Measurements from ENCODE around the gene ZNF845.
"Not testable (repeated sequence)": the region's sequence is repeated elsewhere in the genome, so short reads cannot be mapped to it uniquely, and the experiment has no call there.

The ZNF845 gene

DNA sequence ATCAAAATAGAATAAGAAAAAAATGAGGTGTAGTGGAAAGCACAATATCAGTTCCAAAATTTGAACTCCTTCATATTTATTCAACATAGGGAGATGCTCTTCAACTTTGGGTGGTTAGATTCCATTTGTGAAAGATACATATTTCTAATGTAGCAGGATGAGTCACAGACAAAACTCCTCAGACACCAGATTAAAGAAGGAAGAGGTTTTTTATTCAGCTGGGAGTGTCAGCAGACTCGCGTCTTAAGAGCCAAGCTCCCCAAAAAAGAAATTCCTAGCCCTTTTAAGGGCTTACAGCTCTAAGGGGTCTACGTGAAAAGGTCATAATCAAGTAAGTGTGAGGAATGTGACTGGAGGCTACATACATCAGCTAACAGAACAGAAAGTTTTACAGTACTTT lies 54.6 kb downstream of the ZNF845 start:
- no peak for DNase-seq

- no peak for DNase-seq
Measured at GRCh38 chr19:53388904-53389303, 55.4 kb downstream of the ZNF845 start.

DNA sequence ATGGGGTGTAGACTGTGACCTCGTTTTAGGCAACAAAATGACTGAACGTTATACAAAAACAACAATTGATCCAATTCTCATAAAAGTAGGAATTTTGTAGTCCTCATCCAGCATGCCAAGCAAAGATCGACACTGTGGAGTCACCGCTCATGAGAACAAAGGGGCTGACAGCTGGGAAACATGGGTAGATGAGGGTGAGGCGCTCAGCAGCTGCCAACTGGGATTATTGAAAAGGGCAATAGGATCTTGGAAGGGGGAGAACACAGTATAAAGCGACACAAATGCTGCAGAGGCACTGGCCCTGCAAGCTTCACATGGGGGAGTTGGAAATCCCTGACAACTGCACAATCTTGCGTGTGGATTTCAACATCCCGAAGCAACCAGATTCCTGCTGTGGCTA lies 56.0 kb downstream of the ZNF845 start:
- DNase-seq, result no peak

DNA sequence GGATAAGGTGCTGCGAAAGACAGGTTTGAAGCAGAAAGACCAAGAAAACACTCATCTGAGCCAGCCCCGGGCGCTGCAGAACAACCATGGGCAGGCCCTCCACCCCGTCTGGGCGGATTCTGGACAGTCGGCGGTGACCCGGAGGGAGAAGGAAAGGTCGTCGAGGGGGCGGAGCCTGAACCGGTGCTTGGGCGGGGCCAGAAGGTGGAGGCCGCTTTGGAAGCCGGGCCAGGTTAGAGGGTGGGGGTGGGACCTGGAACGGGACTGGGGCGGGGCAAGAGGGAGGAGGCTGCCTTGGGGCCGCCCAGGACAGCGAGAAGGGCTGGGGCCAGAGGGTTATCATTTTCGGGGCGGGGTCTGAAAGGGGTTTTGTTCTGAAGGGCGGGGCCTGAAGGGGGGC lies 56.4 kb downstream of the ZNF845 start:
- DNase-seq, result no peak

GRCh38 chr19:53394522-53394973 lies 61.0 kb downstream of the ZNF845 start:
- DNase-seq, result no peak

DNA sequence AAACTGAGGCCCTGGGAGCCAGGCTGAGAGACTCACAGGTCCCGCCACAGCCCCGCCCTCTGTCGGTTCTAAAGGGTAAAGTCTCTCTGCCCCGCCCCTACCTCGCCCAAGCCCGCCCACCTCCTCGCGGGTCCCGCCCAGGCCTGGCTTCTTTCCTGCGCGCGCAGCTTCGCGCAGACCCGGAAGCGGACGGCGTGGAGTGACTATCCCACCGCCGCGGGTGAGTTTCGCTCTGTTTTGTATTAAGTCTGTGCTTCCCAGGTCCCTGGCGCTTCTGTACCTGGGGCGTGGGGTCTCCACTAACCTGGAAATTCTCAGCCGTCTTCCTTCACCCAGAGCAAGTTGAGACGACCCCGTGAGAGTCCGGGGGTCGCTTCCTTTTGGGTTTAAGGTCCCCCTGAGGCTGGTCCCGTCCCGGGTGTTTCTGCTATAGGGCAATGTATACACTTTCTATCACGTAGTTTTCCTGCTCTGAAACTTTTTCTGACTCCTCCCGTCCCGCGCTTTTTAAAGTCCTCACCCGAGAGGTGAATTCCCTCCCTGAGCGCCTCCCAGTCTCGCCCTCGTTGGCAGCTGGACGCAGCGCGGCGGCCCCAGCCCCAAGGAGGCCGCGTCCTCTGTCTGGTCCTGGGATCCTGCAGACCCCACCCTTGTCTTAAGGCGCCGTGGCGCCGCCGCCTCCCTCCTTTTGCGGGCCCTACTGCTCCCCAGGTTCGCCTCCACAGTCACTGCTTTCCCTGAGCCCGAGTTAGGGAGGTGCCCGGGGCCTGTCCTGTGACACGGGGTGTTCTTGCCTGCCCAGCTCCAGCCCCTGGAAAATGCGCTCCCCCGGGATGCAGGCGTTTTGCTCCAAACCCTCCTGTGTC lies 61.7 kb downstream of the ZNF845 start, which contains the start of gene ZNF765:
Gene ZNF765 (plus strand): TSS at position 176 of the 866 bp plus-strand sequence. CDS start 2,867 bp downstream, outside the sequence.
- DNase-seq, result no peak

- not testable (repeated sequence) for DNase-seq
Measured at GRCh38 chr19:53395840-53396524, 62.4 kb downstream of the ZNF845 start.

GRCh38 chr19:53396525-53396868 lies 62.9 kb downstream of the ZNF845 start:
- DNase-seq, result no peak

GRCh38 chr19:53397918-53398317 lies 64.4 kb downstream of the ZNF845 start:
- not testable (repeated sequence) for DNase-seq
